K562 (cell line): ENCODE results near the gene PDIA3. TPM values are rescaled to one million over a fixed set of nuclear protein-coding genes. Genes with fewer than 3 reads are reported as not detected.

Experiments
- CREM ChIP-seq: IDR thresholded peaks from 2 replicates; pipeline ENCODE4 v1.6.1; 2014; ENCODE audit warnings: antibody characterized with exemption, low read depth
- E2F8 ChIP-seq: fragments of 450-650 bp; IDR thresholded peaks from 2 replicates; pipeline ENCODE4 v1.7.1; 2018; ENCODE audit warnings: mild to moderate bottlenecking, low read depth; ENCODE audit not compliant: partially characterized antibody
- EWSR1 ChIP-seq: fragments of 450-650 bp; IDR thresholded peaks from 2 replicates; pipeline ENCODE4 v1.6.1; 2018; ENCODE audit warnings: borderline replicate concordance, mild to moderate bottlenecking, low read depth, moderate library complexity; ENCODE audit not compliant: partially characterized antibody
- MEIS2 ChIP-seq: fragments of 450-650 bp; IDR thresholded peaks from 2 replicates; pipeline ENCODE4 v1.6.1; 2014; ENCODE audit warnings: mild to moderate bottlenecking; ENCODE audit not compliant: partially characterized antibody
- MTF1 ChIP-seq: fragments of 250-450 bp; sonication (Bioruptor Pico); IDR thresholded peaks from 2 replicates; pipeline ENCODE4 v1.9.0; 2021; ENCODE audit warnings: moderate library complexity, mild to moderate bottlenecking, inconsistent platforms, borderline replicate concordance
- PURB ChIP-seq: sonication (generic); formaldehyde crosslinking; IDR thresholded peaks from 2 replicates; pipeline ENCODE4 v1.9.0; 2021; ENCODE audit warnings: low read depth, mild to moderate bottlenecking, missing genetic modification reagents
- RAD21 ChIP-seq, 2 experiments: fragments of 250-450 bp in 1 of 2; fragments of 450-650 bp in 1 of 2; sonication (Bioruptor Pico) in 1 of 2; formaldehyde crosslinking in 1 of 2; IDR thresholded peaks in 1 of 2; conservative IDR thresholded peaks in 1 of 2; 2 replicates each; pipeline versions ENCODE4 v1.4.0 to v1.8.0; 2020 to 2022; ENCODE audit warnings: mild to moderate bottlenecking in 2 of 2, moderate library complexity in 1 of 2
- THAP7 ChIP-seq: fragments of 250-450 bp; sonication (Bioruptor Pico); IDR thresholded peaks from 2 replicates; pipeline ENCODE4 v1.5.0; 2021
- polyA plus RNA-seq, 8 experiments: library from polyadenylated mRNA; depleted of rRNA in 4 of 8; stranded (reverse) in 5 of 8; unstranded in 3 of 8; fragments of >200 nt; fragmentation: Nextera tagmentation in 2 of 8; fragmentation: Illumina TruSeq in 1 of 8; extraction: Ambion mirVana in 2 of 8; extraction: Trizol in 1 of 8; gene quantifications; 2 replicates each; pipeline versions ENCODE4 v1.2.1 to v1.2.3, GENCODE V29; 2011 to 2014; ENCODE audit warnings: inconsistent platforms in 1 of 8, missing spikeins in 1 of 8
- total RNA-seq, 7 experiments: library from RNA; depleted of rRNA in 6 of 7; stranded (reverse); fragments of >200 nt in 6 of 7; fragmentation: Illumina TruSeq in 2 of 7; extraction: Trizol in 2 of 7; gene quantifications; 2 replicates each; pipeline versions ENCODE4 v1.2.1 to v1.2.3, GENCODE V29; 2011 to 2021; ENCODE audit warnings: low replicate concordance in 1 of 7
- TF ChIP-seq, protein P1 (sequence below): fragments of 450-650 bp; formaldehyde crosslinking; IDR thresholded peaks from 2 replicates; pipeline ENCODE4 v1.4.0; 2020; ENCODE audit warnings: mild to moderate bottlenecking
- TF ChIP-seq, protein P2 (sequence below), 2 experiments: fragments of 150-350 bp in 1 of 2; IDR thresholded peaks; 2 replicates each; pipeline ENCODE4 v1.6.1; 2012 to 2016; ENCODE audit warnings: low read depth in 2 of 2, low read length in 2 of 2, mild to moderate bottlenecking in 1 of 2, moderate library complexity in 1 of 2
- TF ChIP-seq, protein P3 (sequence below), 2 experiments: IDR thresholded peaks; 2 replicates each; pipeline ENCODE4 v1.6.1; 2012; ENCODE audit warnings: improper control_type of control experiment in 2 of 2, low read depth in 2 of 2, low read length in 2 of 2, borderline replicate concordance in 1 of 2
- TF ChIP-seq, protein P4 (sequence below): fragments of 250-450 bp; sonication (Bioruptor Pico); IDR thresholded peaks from 2 replicates; pipeline ENCODE4 v1.5.0; 2021; ENCODE audit warnings: mild to moderate bottlenecking, moderate library complexity

Gene PDIA3
- total and polyA plus RNA-seq, 9 of the 15 experiments (the other 6 are each of a cell fraction or from before 2014, with no cell fraction given): 13.5 to 386 (median 149) TPM

GRCh38 chr15:43748376-43748775, 2.1 kb downstream of the PDIA3 start (continued):
- TF ChIP-seq MEIS2: no peak
- no peak for TF ChIP-seq THAP7 (CRISPR knock-in tag)
- no peak for TF ChIP-seq MTF1 (CRISPR knock-in tag)
- no peak for TF ChIP-seq EWSR1
- no peak for TF ChIP-seq E2F8
- 0 out of 2 replicates have a peak, but pooled peaks have one; percentile 17 for TF ChIP-seq CREM
- no peak for TF ChIP-seq PURB
- TF ChIP-seq, protein P1, sequence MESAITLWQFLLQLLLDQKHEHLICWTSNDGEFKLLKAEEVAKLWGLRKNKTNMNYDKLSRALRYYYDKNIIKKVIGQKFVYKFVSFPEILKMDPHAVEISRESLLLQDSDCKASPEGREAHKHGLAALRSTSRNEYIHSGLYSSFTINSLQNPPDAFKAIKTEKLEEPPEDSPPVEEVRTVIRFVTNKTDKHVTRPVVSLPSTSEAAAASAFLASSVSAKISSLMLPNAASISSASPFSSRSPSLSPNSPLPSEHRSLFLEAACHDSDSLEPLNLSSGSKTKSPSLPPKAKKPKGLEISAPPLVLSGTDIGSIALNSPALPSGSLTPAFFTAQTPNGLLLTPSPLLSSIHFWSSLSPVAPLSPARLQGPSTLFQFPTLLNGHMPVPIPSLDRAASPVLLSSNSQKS (CRISPR knock-in tag): no peak
- TF ChIP-seq, protein P2, sequence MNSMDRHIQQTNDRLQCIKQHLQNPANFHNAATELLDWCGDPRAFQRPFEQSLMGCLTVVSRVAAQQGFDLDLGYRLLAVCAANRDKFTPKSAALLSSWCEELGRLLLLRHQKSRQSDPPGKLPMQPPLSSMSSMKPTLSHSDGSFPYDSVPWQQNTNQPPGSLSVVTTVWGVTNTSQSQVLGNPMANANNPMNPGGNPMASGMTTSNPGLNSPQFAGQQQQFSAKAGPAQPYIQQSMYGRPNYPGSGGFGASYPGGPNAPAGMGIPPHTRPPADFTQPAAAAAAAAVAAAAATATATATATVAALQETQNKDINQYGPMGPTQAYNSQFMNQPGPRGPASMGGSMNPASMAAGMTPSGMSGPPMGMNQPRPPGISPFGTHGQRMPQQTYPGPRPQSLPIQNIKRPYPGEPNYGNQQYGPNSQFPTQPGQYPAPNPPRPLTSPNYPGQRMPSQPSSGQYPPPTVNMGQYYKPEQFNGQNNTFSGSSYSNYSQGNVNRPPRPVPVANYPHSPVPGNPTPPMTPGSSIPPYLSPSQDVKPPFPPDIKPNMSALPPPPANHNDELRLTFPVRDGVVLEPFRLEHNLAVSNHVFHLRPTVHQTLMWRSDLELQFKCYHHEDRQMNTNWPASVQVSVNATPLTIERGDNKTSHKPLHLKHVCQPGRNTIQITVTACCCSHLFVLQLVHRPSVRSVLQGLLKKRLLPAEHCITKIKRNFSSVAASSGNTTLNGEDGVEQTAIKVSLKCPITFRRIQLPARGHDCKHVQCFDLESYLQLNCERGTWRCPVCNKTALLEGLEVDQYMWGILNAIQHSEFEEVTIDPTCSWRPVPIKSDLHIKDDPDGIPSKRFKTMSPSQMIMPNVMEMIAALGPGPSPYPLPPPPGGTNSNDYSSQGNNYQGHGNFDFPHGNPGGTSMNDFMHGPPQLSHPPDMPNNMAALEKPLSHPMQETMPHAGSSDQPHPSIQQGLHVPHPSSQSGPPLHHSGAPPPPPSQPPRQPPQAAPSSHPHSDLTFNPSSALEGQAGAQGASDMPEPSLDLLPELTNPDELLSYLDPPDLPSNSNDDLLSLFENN (IDR thresholded peaks at IDR 0.05; ENCODE audit: low read depth in 2 of 2, low read length in 2 of 2): no peak
- TF ChIP-seq, protein P3, sequence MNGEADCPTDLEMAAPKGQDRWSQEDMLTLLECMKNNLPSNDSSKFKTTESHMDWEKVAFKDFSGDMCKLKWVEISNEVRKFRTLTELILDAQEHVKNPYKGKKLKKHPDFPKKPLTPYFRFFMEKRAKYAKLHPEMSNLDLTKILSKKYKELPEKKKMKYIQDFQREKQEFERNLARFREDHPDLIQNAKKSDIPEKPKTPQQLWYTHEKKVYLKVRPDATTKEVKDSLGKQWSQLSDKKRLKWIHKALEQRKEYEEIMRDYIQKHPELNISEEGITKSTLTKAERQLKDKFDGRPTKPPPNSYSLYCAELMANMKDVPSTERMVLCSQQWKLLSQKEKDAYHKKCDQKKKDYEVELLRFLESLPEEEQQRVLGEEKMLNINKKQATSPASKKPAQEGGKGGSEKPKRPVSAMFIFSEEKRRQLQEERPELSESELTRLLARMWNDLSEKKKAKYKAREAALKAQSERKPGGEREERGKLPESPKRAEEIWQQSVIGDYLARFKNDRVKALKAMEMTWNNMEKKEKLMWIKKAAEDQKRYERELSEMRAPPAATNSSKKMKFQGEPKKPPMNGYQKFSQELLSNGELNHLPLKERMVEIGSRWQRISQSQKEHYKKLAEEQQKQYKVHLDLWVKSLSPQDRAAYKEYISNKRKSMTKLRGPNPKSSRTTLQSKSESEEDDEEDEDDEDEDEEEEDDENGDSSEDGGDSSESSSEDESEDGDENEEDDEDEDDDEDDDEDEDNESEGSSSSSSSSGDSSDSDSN (IDR thresholded peaks at IDR 0.05; ENCODE audit: borderline replicate concordance in 1 of 2, low read depth in 2 of 2, low read length in 2 of 2): no peak
- no peak for TF ChIP-seq RAD21 (CRISPR knock-in tag; conservative IDR thresholded peaks at IDR 0.05 in 1 of 2, IDR thresholded peaks at IDR 0.05 in 1 of 2)
- TF ChIP-seq, protein P4, sequence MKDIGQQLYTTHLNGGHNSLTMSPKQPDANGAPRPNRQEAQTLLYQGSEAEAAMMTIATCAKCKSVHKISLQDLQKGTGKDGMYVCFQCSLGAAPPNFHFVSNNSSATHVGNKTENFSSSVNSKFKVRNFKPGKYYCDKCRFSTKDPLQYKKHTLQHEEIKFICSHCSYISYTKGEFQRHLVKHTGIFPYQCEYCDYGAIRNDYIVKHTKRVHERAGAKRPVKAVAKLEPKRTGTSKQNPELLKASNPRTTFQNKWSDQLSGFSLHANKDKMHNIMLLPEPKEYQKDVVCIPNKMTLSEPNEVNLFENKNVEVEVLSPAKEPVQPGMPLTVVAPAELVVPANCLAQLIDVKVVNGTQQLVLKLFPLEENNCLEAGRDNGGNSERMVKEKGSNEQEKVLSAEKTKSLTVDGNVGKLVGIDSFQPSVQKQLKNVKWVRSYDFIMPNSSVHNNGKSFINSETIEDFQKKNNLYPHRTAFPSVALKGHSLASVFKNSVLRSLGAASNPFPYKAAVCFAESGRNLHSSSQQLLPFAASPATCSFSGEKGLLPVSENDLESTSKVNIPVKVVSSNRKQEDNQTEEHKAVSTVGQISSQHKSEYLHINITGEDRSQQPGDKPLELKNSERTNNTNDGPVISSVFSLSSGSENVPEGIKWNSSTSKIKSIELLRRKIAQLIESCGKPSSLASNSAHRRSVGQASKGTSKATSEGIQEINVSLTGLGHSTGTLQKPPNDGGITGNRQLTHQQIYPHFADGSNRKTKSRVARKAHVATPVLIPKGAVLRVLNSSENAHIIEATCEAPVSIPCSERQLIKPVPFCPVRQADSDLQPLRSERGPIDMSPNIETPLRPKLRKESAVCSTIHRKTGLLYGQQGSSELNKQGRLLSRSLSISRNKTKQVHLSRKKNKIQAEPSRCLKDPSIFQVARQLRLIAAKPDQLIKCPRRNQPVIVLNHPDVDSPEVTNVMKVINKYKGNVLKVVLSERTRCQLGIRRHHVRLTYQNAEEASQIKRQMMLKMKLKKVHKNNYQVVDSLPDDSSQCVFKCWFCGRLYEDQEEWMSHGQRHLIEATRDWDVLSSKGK (CRISPR knock-in tag): no peak
